NK-92 (cell line): ENCODE data around the gene PLEKHA7.
"Not testable (repeated sequence)": the region's sequence is repeated elsewhere in the genome, so short reads cannot be mapped to it uniquely, and the experiment has no call there.

Source experiments
- DNase-seq: peaks from one replicate; lab custom pipeline; 2025; ENCODE audit not compliant: unreplicated experiment; lab: John Stamatoyannopoulos, UW

Gene PLEKHA7

DNA sequence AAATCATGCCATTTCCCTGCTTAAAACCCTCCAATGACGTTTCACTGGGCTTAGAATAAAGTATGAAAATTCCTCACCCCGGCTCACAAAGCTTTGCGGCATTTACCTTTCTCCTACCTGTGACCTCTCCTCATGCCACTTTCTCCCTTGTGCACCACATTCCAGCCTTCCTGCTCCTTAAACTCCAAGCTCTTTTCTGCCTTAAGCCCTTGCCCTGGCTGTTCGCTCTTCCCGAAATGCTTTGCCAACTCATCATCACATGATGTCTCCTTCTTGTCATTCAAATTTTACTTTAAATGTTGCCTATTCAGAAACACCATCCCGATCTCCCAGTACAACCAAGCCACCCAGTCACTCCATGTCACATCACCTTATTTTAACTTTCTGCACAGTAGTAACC, 2.0 kb downstream of the PLEKHA7 start:
- DNase-seq: no peak

DNA sequence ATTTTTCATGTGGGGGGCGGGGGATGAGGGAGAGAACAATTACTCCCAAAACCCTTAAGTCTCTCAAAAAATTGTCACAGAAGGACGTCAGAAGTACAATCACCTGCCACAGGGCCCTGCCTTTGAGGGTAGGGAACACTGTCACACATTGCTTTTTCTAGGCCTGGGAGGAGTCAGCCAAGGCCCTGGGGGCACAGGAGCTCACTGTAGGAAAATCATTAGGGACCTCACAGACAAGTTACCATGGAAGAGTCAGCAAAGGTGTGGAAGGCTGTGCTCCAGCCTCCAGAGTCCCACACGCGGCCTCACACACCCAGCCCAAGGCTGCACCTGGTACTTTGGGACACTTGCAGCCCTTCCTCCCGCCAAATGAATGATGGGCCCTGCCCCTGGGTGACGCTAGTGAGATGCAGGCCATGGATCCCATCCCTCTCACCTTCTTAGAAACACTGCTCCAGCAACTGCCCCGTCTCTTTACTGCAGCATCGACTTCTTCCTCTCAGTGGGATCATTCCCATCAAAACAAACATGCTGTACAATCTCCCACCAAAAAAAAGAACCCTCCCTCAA, 3.3 kb downstream of the PLEKHA7 start:
- no peak for DNase-seq

DNA sequence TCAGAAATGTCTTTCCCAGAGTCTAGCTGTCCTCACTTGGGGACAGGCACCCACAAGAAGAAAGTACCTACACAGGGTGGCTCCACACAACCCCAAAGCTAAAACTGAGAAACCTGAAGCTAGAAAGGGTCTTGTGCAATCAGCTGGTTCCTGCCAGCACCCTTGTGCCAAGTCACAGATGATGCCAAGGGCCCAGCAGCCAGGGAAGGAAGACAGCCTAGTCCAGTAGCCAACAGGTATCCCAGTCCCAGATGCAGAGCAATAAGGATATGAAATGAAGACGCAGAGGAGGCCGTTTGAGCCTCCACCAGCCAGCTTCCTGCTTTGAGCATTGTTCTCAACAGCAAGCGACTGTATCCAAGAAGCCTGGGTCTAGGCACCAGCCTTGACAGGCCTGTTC, 6.1 kb downstream of the PLEKHA7 start:
- DNase-seq: no peak

DNA sequence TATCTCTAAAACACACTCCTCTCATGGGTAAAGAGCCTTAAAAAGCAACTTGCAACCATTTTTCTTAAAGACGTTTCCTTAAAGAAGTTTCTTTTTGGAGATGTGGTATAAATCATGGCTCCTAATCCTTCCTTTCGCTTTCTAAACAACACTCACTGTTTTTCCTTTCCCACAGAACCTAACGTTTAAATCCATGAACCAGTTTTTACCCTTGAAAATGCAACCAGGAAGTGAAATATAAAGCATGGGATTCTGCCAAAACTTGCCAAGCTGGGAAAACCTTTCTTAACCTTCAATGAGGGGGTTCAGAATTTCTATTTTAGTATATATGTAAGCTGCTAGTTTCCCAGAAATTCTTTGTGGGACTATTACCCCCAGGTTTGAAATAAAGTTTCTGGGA, 8.6 kb downstream of the PLEKHA7 start:
- no peak for DNase-seq

DNA sequence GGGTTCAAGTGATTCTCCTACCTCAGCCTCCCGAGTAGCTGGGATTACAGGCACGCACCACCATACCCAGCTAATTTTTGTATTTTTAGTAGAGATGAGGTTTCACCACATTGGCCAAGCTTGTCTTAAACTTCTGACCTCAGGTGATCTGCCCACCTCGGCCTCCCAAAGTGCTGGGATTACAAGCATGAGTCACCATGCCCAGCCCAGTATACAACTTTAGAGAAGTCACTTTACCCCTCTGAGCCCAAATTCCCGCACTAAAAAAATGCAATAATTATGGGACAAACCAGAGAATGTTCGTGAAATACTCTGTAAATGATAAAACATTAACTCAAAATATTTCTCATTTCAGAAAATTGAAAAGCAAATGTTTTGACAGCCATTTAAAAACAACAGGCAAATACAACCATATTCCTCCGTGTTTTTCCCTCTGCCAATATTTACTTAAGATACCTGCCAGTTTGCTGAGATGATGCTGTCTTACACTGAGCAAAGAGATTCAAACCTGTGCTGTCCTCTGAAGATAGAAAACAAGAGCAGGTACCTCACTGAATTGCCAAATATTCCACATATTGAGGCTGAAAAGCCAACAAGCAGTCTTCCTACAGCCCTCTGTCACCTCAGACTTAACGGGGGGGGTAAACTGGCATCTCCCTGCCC, 9.6 kb downstream of the PLEKHA7 start:
- DNase-seq: no peak

DNA sequence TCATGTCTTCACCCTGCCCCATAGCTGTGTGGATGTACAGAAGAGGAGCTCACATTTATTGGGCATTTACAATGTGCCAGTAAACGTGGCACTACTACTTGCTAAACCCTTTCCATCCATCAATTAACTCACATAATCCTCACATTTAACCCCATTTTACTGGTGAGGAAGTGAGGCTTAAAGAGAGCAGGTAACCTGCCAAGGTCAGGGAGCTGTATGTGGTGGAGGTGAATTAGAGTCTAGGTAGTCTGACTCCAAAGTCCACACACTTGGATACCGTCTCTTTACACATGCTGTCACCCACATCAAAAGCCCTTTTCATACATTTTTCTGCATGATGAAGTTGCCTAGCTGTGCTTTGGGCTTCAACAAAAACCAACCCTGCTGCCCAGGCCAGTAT, 10.8 kb downstream of the PLEKHA7 start:
- no peak for DNase-seq

DNA sequence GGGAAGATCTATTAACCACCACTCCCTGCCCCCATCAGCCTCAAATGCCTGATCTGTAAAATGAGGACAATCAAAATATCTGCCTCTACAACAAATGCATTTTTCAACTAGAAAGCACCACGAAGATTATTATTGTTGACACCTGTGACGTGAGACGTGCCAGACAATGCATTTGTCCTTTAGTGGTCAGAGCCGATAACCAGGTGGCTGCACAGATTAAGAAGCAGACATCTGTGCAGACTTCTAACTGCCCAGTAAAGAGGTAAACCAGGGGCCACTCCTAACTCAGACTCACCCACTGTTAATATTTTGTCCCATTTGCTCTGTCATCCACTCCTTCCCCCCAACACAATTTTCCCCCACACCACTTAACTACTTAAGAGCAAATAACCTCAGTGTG, 11.7 kb downstream of the PLEKHA7 start:
- DNase-seq: no peak

DNA sequence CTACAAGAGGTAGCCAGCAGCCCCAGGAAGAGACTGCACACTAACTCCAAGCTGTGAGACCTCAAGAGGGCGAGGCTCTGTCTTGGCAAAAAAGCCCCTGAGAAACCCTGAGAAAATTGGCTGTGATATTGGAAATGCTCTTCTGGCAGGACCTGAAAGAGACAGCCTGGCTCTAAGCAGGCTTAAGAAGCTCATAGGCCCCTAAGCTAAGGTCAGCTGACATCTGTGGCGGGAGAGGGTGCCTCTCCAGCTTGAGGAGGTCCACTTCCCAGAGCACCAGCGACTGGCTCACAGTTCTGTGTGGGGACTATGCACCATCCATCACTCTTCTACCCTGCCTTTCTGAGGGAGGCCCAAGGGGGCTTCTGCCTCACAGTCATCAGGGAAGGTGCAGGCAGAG, 12.4 kb downstream of the PLEKHA7 start:
- no peak for DNase-seq

DNA sequence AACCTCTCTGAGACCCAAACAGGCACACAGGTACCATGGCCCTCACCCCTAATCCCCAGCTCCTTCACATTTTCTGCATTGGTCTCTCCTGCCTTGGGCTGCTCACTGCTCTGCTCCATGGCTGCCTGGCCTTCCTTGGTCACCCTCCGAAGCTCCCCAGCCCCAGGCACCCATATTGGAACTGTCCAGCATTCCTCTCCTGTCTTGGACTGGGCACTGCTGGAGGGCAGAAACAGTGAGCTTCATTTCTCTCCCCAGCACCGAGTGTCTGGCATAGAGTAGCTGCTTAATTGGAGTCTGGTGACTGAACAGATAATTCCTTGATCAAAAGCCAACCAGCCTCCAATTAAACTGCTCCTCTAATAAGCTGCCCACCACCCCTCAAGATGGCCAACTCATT, 13.2 kb downstream of the PLEKHA7 start:
- no peak for DNase-seq

DNA sequence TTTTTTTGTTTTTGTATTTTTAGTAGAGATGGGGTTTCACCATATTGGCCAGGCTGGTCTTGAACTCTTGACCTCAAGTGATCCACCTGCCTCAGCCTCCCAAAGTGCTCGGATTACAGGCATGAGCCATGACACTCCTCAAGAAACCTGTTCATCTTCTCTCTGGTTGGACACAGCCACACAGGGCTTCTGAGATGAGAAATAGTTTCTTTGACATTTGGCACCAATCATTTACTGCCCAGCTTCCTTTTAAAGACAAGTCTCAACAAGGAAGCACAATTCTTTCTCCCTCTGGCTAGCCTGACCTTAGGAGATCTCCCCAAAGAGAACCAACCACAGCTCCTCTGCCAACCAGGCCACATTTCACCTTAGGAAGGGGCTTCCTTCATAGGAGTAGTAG, 14.0 kb downstream of the PLEKHA7 start:
- DNase-seq: not testable (repeated sequence)

DNA sequence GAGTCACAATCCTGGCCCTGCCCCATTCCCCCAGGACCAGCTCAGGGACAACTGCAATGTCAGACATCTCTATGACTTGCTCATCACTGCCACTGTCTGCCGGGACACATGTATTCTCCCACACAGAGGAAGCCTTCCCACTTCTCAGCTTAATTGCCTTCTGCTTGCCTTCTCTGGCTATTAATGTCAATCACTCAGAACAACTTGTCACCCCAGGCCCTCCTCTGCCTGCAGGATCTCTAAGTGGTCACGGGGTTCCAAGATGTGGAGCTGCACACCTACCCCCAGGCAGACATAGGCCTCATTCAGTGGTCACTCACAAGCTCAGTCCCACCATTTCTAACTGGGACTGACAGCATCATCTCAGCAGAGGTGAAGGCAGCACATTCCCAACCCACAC, 15.1 kb downstream of the PLEKHA7 start:
- DNase-seq: no peak

DNA sequence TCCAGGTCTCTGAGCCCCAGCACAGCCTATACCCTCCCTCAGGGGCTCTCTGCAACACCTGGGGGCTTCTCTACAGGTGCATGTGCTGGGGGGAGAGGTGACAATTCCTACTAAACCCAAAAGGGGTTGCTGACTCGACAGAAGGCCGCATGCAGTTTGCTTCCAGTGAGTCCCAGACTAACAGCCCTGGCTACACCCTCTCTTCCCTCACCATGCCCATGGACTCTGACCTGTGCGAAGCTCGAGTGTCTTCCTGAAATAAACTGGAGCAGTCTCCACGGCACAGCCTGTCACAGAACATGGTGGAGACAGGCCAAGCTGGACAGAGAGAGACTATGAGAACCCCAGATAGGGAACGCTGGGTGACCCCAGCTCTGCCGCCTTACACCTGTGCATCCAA, 16.6 kb downstream of the PLEKHA7 start:
- DNase-seq: no peak

DNA sequence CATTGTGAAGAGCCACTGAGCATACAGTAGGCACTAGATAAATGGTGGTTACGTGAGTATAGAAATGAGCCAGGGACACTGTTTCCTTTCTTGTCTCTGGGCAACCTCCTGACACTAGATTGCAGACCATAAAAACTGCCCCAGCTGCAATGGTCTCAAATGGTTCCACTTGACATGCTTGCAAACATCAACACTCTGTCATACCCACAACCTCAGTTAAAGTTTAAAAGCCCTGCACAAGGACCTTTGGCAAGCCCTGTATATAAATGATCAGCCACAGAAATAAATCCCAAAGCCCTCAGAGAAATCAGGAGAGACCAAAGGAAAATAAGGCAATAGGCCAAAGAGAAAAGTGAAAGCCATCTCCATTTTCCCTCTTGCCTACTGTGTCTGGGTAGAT, 20.7 kb downstream of the PLEKHA7 start:
- DNase-seq: no peak

DNA sequence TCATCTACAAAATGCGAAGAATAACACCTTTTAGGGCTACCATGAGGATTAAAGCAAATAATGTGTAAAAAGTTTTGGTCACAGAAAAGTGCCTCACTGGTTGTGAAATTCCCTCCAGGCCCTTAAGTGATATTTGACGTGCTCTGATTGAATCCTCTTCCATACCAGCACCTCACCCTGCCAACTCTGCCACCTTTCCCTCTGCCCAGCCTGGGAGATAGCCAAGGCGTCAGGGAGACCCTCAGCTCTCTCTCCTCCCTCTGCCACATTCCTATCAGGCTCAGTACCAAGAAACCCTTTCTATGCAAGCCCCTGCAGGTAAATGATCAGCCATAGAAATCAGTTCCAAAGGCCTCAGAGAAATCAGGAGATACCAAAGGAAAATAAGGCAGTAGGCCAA, 21.4 kb downstream of the PLEKHA7 start:
- no peak for DNase-seq

DNA sequence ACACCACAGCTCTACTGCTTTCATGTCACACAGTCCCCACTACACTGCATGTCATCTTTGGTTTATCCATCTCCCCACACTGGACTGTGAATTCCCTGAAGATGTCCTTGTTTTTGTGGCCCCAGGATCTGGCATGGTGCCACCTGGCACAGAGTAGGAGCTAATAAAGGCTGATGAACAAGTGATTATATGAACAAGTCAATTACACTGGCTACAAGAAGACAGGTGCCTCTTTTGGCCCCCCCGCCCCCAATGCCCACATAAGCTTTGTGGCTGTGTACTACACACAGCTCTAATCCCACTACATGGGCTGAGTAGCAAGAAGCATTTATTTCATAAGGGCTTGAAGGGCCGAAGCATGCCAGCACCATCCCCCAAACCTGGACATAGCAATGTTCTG, 24.7 kb downstream of the PLEKHA7 start:
- no peak for DNase-seq

DNA sequence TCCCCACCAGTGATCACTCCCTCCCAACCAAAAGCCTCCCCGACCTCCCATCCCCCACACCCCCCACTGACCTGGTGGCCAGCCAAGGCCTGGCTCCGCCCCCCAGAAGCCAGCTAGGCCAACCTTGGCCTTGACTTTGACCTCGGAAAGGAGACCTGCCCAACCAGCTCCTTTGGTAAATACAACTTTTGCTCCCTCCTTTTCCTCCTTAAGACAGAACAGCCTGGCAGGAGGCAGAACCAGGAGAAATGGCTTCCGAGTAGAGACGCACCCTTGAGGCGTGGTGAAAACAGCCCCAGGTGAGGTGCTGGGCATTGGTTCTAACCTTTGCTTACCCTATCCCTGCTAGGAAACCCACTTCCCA, 27.0 kb downstream of the PLEKHA7 start:
- DNase-seq: no peak

DNA sequence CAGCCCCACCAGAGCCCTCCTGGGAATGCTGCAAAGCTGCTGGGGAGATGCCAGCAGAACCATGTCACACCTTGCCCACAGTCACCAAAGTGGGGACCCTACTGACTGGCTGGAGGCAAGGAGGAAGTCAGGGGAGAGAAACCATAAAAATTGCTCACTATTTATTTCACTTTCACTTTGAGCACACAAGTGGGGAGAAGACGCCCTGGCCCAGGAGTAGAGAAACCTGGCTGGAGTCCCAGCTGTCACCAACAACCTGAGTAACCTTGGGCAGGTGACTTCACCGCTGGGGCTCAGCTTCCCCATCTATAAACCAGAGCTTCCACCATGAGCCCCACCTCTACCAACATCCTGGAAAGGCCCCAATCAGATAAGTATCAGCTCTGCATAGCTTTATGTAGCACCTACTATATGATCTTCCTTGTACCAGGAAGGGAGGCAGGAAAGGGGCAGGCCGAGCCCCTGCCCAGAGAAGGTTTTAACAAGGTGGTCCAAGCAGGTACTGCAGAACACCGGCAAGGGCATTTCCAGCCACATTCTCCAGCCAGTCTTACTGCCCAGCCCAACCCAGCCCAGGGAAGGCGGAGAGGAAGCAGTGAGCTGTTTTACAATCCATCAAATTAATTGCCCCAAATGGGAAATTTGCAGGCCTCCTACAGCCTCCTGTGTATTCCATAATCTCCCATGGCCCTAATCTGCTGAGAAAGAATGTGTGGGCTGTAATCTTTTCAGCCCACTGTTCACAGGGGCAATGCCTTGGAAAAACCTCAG, 27.6 kb downstream of the PLEKHA7 start:
- no peak for DNase-seq

DNA sequence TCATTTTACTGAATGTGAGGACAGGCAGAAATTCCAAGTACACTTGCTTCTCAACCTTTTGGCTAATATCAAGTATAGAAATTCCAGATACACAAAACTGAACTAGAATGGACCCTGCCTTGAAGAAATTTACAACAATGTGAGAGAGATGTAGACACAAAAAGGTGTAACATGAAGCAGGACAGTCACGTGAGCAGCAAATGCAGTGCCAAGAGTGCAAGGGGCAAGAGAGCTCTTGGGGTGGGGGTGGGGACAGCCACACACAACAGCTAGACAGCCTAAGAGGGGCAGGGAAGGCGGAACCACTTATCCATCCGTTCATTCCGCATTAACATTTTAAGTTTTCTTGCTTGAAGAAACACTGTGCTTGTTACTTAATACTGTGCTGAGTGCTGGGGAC, 28.9 kb downstream of the PLEKHA7 start:
- DNase-seq: no peak

DNA sequence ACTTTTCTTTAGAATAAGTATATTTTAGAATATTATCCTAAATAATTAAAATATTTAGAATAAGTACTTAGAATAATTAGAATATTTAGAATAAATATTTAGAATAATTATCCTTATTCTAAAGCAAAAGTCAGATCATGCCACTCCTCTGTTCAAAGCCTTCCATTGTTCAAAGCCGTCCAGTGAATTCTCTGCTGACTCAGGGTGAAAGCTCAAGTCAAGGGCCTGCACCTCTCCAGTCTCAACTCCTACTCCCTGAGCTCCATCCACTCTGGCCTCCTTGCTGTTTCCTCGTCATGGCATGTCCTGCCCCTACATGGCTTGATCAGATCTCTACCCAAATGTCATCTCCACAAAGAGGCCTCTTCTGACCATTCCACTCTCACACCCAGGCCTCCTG, 30.0 kb downstream of the PLEKHA7 start:
- no peak for DNase-seq

DNA sequence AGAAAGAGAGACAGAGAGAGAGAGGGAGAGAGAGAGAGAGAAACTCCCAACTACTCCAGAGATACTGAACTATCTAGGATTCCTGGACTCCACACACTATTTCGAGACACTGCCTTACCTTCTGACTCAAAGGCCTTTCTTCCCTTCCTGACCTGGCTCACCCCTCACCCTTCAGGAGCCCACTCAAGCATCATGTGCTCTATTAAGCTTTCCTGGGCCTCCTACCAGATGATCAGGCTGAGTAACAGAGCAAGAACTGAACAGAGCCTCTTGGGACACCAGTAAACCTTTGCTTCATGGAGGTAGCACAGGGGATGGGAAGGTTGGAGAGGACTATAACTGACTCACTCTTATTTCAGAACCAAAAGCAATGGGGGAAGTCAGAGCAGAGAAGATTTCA, 31.4 kb downstream of the PLEKHA7 start:
- no peak for DNase-seq

DNA sequence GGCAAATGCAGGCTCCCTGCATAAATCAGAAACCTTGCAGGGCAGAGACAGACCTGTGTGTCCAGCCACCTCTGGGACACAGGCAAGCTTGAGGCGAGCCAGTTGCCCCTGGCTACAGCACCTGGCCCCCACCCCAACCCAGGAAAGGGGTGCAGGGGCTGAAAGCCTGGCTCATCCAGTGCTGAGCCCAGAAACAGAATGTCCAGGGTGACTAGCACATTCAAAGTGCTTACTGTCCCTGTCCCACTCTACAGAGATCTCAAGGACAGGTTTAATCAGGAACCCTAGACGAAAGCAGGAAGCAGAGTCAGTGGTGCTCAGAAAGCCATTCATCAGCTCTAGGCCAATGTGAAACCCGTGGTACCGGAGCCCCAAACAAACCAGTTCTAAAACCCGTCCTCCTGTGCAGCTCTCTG, 31.9 kb downstream of the PLEKHA7 start:
- DNase-seq: no peak

DNA sequence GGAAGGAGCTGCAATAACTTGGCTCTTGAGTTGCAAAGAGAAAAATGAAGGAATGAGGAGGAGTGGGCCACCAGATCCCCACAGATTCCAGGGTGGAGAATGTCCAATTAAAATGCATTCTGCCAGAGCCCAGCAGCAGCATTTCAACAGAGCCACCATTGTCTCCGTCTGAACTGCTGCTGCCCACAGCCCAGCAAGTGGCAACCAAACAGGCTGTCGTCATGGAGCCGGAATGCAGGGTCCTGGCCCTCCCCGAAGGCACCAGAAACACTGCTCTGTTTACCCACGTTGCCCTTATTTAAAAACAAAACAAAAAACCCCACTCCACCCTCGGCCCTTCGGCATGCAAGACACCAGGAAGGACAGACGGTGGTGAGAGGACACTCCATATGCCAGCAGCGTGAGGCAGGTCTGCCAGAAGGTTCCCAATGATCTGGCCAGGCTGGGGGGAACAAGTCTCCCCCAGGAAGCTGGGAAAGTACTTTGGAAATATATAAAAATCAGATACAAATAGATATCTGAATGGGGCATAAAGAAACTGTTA, 32.5 kb downstream of the PLEKHA7 start:
- no peak for DNase-seq
